ENCODE data around the gene CDKAL1.

CDKAL1 gene

GRCh38 chr6:21033084-21033483, 498.8 kb downstream of the CDKAL1 start:
- in situ Hi-C loops (cut with MboI; ENCODE audit: low pct_unique_long_range_greater_than_20kb, low sequenced_read_pairs, unreplicated experiment): no loop called here
- no peak for DNase-seq (ENCODE audit: low spot score)
- no peak for TF ChIP-seq CTCF (IDR thresholded peaks at IDR 0.05; ENCODE audit: extremely low read depth, insufficient read depth, missing control alignments)

GRCh38 chr6:21033575-21034026, 499.3 kb downstream of the CDKAL1 start:
- no peak for TF ChIP-seq CTCF (IDR thresholded peaks at IDR 0.05; ENCODE audit: extremely low read depth, insufficient read depth, missing control alignments)
- DNase-seq (ENCODE audit: low spot score): no peak
- in situ Hi-C loops (cut with MboI; ENCODE audit: low pct_unique_long_range_greater_than_20kb, low sequenced_read_pairs, unreplicated experiment): no loop called here

- in situ Hi-C loops (cut with MboI; ENCODE audit: low pct_unique_long_range_greater_than_20kb, low sequenced_read_pairs, unreplicated experiment): no loop called here
- DNase-seq (ENCODE audit: low spot score): no peak
- no peak for TF ChIP-seq CTCF (IDR thresholded peaks at IDR 0.05; ENCODE audit: extremely low read depth, insufficient read depth, missing control alignments)
Measured at GRCh38 chr6:21034345-21034744, 500.1 kb downstream of the CDKAL1 start.

GRCh38 chr6:21037453-21037852, 503.2 kb downstream of the CDKAL1 start:
- no peak for DNase-seq (ENCODE audit: low spot score)
- in situ Hi-C loops (cut with MboI; ENCODE audit: low pct_unique_long_range_greater_than_20kb, low sequenced_read_pairs, unreplicated experiment): no loop called here
- no peak for TF ChIP-seq CTCF (IDR thresholded peaks at IDR 0.05; ENCODE audit: extremely low read depth, insufficient read depth, missing control alignments)

- no peak for TF ChIP-seq CTCF (IDR thresholded peaks at IDR 0.05; ENCODE audit: extremely low read depth, insufficient read depth, missing control alignments)
- no peak for DNase-seq (ENCODE audit: low spot score)
- in situ Hi-C loops (cut with MboI; ENCODE audit: low pct_unique_long_range_greater_than_20kb, low sequenced_read_pairs, unreplicated experiment): no loop called here
Measured at GRCh38 chr6:21039926-21040325, 505.7 kb downstream of the CDKAL1 start.

GRCh38 chr6:21045135-21045700, 511.0 kb downstream of the CDKAL1 start:
- DNase-seq (ENCODE audit: low spot score): no peak
- no peak for TF ChIP-seq CTCF (IDR thresholded peaks at IDR 0.05; ENCODE audit: extremely low read depth, insufficient read depth, missing control alignments)
- in situ Hi-C loops (cut with MboI; ENCODE audit: low pct_unique_long_range_greater_than_20kb, low sequenced_read_pairs, unreplicated experiment): no loop called here
